Raji (cell line): ENCODE results near the gene GHRHR.

Experiments
- POLR2A ChIP-seq: IDR thresholded peaks from 2 replicates; pipeline ENCODE4 v1.6.1; 2011; ENCODE audit warnings: low read depth, low read length, control low read depth; ENCODE audit not compliant: insufficient read depth

GHRHR gene

GRCh38 chr7:30971840-30972563 is 8.2 kb downstream of the GHRHR start:
- TF ChIP-seq POLR2A: no peak

DNA sequence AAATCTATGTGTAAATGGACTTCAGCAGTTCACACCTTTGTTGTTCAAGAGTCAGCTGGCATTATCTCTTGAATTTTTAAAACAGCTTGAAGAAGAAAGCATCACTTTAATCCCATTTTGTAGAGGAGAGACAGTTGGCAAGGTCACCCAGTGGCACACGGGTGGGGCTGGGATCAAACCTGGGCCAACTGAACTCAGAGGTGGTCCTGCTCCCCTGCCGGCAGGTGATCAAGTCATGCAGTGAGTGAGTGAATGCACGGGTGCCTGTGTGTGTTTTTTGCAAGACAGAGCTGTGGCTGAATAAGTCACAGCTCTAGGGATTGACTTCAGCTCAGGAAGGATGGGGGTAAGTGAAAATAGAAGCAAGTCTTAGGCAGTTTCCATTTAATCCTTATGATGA is 9.5 kb downstream of the GHRHR start:
- TF ChIP-seq POLR2A: no peak

- TF ChIP-seq POLR2A: no peak
Measured at GRCh38 chr7:30973791-30974604, 10.2 kb downstream of the GHRHR start.

DNA sequence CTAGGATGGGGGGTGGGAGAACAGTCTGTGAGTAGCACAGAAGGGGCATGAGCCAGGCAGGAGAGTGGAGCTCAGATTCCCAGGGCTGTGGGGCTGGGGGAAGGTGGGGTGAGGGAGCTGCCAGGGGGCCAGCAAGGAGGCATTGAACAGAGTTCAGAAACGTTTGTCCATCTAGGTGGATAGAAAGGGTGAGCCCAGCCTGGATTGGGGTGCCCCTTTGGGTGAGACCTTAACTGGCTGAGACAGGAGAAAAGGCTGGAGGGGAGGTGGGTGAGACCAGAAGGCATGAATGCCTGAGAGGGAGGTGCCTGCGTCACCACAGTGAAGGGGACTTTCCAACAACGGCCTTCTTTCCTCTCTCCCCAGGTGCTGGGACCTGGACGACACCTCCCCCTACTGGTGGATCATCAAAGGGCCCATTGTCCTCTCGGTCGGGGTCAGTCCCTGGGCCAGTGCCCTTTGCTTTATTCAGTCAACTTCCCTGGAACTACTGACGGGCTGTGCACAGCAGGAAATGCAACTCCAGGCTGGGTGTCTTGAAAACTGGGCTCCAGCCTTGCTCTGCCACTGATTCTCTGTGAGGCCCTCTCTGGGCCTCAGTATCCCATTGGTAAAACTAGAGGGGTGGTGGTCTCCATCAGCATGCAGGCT is 11.0 kb downstream of the GHRHR start:
- no peak for TF ChIP-seq POLR2A

DNA sequence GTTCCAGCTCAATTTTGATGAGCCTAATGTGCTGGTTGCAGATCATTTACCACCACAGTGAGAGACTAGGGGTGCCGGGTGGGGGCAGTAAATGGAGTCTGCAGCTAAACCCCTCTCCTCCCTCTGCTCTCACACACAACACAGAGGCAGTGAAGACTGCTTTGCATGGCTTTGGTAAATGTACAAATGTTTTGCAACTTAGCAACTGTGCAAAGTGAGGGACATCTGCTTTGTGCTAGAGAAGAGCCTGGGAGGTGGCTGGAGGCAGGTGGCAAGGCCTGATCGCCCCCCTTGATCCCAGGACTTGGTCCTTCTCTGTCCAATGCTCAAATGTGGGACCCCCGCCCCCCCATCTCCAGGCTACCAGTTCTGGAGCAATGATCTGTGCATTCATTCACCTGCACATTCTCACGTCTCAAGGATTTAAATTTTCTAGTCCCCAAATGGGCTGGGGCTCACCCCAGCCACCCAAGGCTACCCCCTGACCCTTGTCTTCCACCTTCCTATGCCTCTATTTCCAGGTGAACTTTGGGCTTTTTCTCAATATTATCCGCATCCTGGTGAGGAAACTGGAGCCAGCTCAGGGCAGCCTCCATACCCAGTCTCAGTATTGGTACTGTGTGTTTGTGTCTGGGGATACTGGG is 11.6 kb downstream of the GHRHR start:
- TF ChIP-seq POLR2A: no peak

DNA sequence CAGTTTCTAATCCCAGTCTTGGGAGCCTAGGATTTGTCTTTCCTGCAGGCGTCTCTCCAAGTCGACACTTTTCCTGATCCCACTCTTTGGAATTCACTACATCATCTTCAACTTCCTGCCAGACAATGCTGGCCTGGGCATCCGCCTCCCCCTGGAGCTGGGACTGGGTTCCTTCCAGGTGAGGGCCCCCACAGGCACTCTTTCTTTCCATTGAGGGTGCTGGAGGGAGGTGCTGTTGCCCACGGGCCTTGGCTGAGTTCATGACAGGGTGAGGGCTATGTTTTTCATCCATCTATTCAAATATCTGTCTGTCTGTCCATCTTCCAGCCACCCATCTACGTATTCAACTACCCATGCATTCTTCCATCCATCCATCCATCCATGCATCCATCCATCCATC is 12.6 kb downstream of the GHRHR start:
- TF ChIP-seq POLR2A: no peak

GRCh38 chr7:30977222-30977621 is 13.5 kb downstream of the GHRHR start:
- no peak for TF ChIP-seq POLR2A

- TF ChIP-seq POLR2A: no peak
Measured at GRCh38 chr7:30977896-30978564, 14.3 kb downstream of the GHRHR start.

DNA sequence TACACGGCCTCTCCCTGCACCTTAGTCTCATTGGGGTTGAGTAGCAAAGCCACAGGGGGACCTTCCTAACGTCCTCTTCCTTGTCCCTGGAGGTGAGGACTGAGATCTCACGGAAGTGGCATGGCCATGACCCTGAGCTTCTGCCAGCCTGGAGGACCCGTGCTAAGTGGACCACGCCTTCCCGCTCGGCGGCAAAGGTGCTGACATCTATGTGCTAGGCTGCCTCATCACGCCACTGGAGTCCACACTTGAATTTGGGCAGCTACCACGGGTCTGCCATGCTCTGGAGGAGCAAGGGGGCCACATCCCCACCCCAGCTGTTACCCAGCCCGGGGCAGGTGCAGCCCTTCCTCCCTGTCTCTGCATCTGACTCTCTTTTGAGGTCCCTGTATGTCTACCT is 15.3 kb downstream of the GHRHR start:
- no peak for TF ChIP-seq POLR2A

DNA sequence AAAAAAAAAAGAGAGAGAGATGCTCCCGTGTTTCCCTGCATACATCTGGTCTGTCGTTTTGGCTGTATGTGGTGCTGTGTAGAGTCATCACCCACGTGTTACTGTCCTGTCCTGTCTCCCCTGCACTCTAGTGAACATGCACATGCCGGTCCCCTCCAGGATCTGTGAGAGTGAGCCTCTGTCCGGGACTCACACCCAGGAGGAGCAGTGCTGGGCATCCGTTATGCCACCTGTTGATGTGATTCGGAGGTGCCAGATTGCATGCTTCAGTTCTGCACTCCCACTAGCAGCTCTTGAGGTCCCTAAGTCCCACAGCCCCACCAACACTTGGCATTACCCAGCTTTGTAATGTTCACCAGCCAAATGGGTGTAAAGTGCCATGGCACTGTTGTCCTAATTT is 16.4 kb downstream of the GHRHR start:
- TF ChIP-seq POLR2A: no peak

GRCh38 chr7:30980751-30981150 is 17.0 kb downstream of the GHRHR start:
- TF ChIP-seq POLR2A: no peak

DNA sequence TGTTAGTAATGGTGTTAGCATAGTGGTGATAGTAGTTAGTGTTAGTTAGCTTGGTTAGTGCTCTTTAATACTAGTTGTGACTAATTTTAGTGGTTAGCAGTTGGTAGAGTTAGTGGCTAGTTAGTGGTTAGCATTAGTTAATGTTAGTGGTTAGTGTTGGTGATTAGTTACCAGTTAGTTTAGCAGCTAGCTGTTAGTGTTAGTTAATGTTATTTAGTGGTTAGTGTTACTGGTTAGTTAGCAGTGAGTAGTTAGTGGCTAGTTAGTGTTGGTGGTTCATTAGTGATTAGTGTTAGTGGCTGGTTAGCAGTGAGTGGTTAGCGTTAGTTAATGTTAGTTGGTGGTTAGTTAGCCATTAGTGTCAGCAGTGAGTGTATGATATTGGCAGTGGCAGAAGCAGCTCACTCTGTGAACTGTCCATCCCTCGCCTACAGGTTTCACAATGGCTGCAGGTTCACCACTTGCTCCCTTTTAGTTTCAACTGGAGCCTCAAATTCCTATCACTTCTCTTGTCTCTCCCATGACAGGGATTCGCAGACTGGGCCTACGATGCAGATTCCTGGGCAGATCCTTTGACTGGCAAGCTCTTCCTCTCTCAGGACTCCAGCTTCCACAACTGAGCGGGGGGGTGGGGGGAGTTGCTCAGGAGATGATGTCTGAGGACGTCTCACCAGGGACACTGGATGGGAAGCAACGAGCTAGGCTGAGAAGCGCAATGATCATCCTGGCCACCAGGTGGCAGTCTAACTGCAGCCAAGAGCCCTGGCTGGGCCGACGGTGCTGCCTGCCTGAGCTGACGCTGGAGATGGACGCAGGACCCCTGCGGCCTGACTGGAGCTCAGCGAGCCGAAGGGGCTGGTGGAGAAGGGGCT is 19.5 kb downstream of the GHRHR start:
- TF ChIP-seq POLR2A: no peak

DNA sequence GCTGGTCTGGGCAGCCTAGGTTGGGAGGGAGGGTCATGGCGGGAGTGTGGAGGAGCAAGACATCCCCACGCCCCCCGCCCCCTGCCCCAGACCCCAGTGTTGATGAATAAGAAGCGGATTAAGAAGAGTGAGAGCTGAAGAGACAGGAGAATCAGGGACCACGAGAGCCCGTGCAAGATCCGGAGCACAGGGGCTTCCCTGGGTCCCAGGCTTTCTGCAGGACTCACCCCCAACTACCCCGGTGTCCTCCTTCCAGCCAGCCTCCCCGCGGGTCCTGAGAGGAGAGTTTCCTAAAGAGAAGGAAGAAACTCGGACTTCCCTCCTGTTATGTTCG is 20.1 kb downstream of the GHRHR start:
- TF ChIP-seq POLR2A: no peak
